A549 (cell line): Measurements from ENCODE around the gene BUD23. TPM values are rescaled to one million over a fixed set of nuclear protein-coding genes. Genes with fewer than 3 reads are reported as not detected.
"Not testable (repeated sequence)": the region's sequence is repeated elsewhere in the genome, so short reads cannot be mapped to it uniquely, and the experiment has no call there.

Experiments used
- ATAC-seq, 2 experiments: fragments of 200-7000 bp in 1 of 2; fragments of >200 bp in 1 of 2; cut with Nextera tagmentation in 1 of 2; cut with Tn5 transposase in 1 of 2; 3 replicates each; pipeline versions ENCODE4 v1.8.0 to v1.9.1; 2018 to 2020; ENCODE audit warnings: mild to moderate bottlenecking in 1 of 2, moderate library complexity in 1 of 2
- CTCF ChIA-PET: fragments of 300-600 bp; sonication (Branson Sonifier 250); formaldehyde crosslinking; extraction: SDS; loops from one replicate; lab custom pipeline; 2021; ENCODE audit warnings: antibody characterized with exemption, inconsistent platforms; lab: Yijun Ruan, JAX
- POLR2A ChIA-PET: fragments of 350-600 bp; formaldehyde crosslinking; extraction: SDS; loops from one replicate; lab custom pipeline; 2021; ENCODE audit warnings: antibody characterized with exemption, inconsistent platforms; lab: Yijun Ruan, JAX
- DNase-seq, 2 experiments: peaks; one replicate each; pipeline versions ENCODE4 v3.0.0 to v3.0.0-alpha.2; 2011 to 2016; ENCODE audit warnings: low read depth in 1 of 2, low spot score in 1 of 2
- FAIRE-seq: peaks from 2 replicates; lab custom pipeline; 2011; peaks lifted over from hg19 to GRCh38; lab: Jason Lieb, UNC
- H3K27ac ChIP-seq, 2 experiments: fragments of >200 bp; sonication (Bioruptor Twin); formaldehyde crosslinking; 3 replicates each; pipeline ENCODE4 v1.5.1; 2016 to 2017
- H3K4me1 ChIP-seq: fragments of >200 bp; sonication (Bioruptor Twin); formaldehyde crosslinking; 3 replicates; pipeline ENCODE4 v1.6.1; 2016
- H3K4me2 ChIP-seq: fragments of >200 bp; sonication (Bioruptor Twin); formaldehyde crosslinking; 3 replicates; pipeline ENCODE4 v1.6.1; 2016
- H3K4me3 ChIP-seq: fragments of >200 bp; sonication (Bioruptor Twin); formaldehyde crosslinking; 3 replicates; pipeline ENCODE4 v1.5.1; 2016
- H3K9me3 ChIP-seq: fragments of >200 bp; sonication (Bioruptor Twin); formaldehyde crosslinking; 3 replicates; pipeline ENCODE4 v1.6.1; 2016
- ATOH8 ChIP-seq: fragments of 250-450 bp; sonication (Bioruptor Pico); IDR thresholded peaks from 2 replicates; pipeline ENCODE4 v1.5.0; 2020; ENCODE audit warnings: low read depth, mild to moderate bottlenecking, moderate library complexity
- BCL3 ChIP-seq: fragments of >200 bp; sonication (Bioruptor Twin); formaldehyde crosslinking; IDR thresholded peaks from 3 replicates; pipeline ENCODE4 v1.6.1; 2016
- CBX2 ChIP-seq: fragments of 200-600 bp; sonication (generic); IDR thresholded peaks from 2 replicates; pipeline ENCODE4 v1.6.1; 2016; ENCODE audit warnings: low read depth, mild to moderate bottlenecking, borderline replicate concordance
- CEBPB ChIP-seq, 2 experiments: fragments of >200 bp in 1 of 2; sonication (Bioruptor Twin) in 1 of 2; formaldehyde crosslinking in 1 of 2; IDR thresholded peaks; 2 replicates each; pipeline ENCODE4 v1.6.1; 2012 to 2016
- CHD4 ChIP-seq: fragments of 200-600 bp; sonication (generic); IDR thresholded peaks from 2 replicates; pipeline ENCODE4 v1.6.1; 2016; ENCODE audit warnings: antibody characterized with exemption, mild to moderate bottlenecking, borderline replicate concordance
- E2F6 ChIP-seq: IDR thresholded peaks from 2 replicates; pipeline ENCODE4 v1.6.1; 2012; ENCODE audit warnings: low read depth, borderline replicate concordance
- EHF ChIP-seq: fragments of 250-450 bp; sonication (Bioruptor Pico); IDR thresholded peaks from 2 replicates; pipeline ENCODE4 v1.5.0; 2020; ENCODE audit warnings: mild to moderate bottlenecking
- ESRRA ChIP-seq: fragments of 150-350 bp; IDR thresholded peaks from 2 replicates; pipeline ENCODE4 v1.6.1; 2014; ENCODE audit warnings: mild to moderate bottlenecking, low read length, borderline replicate concordance
- FOSB ChIP-seq: fragments of 250-450 bp; sonication (Bioruptor Pico); IDR thresholded peaks from 2 replicates; pipeline ENCODE4 v1.5.0; 2020; ENCODE audit warnings: mild to moderate bottlenecking, moderate library complexity
- FOSL2 ChIP-seq, 2 experiments: fragments of 450-650 bp in 1 of 2; fragments of >200 bp in 1 of 2; sonication (Bioruptor Twin) in 1 of 2; formaldehyde crosslinking; IDR thresholded peaks; 2 replicates each; pipeline versions ENCODE4 v1.5.0 to v1.6.1; 2016 to 2020; ENCODE audit warnings: mild to moderate bottlenecking in 1 of 2, moderate library complexity in 1 of 2
- HDAC2 ChIP-seq: fragments of 200-600 bp; sonication (generic); IDR thresholded peaks from 2 replicates; pipeline ENCODE4 v1.6.1; 2016
- HMGXB4 ChIP-seq: fragments of 250-450 bp; sonication (Bioruptor Pico); IDR thresholded peaks from 2 replicates; pipeline ENCODE4 v1.5.0; 2021; ENCODE audit warnings: mild to moderate bottlenecking, moderate library complexity, borderline replicate concordance
- HOXA7 ChIP-seq: fragments of 250-450 bp; sonication (Bioruptor Pico); IDR thresholded peaks from 2 replicates; pipeline ENCODE4 v1.5.0; 2020; ENCODE audit warnings: mild to moderate bottlenecking, moderate library complexity
- HOXB5 ChIP-seq: fragments of 250-450 bp; sonication (Bioruptor Pico); IDR thresholded peaks from 2 replicates; pipeline ENCODE4 v1.5.0; 2020; ENCODE audit warnings: mild to moderate bottlenecking, moderate library complexity
- JUNB ChIP-seq: fragments of >200 bp; sonication (Bioruptor Twin); formaldehyde crosslinking; IDR thresholded peaks from 2 replicates; pipeline ENCODE4 v1.6.1; 2016
- MAFK ChIP-seq: fragments of 450-650 bp; IDR thresholded peaks from 2 replicates; pipeline ENCODE4 v1.6.1; 2014; ENCODE audit not compliant: partially characterized antibody
- MAX ChIP-seq: IDR thresholded peaks from 2 replicates; pipeline ENCODE4 v1.6.1; 2012
- NFE2L2 ChIP-seq: fragments of 150-350 bp; conservative IDR thresholded peaks from 2 replicates; pipeline ENCODE4 v1.6.1; 2014; ENCODE audit warnings: low read length
- PBX3 ChIP-seq: IDR thresholded peaks from 2 replicates; pipeline ENCODE4 v1.6.1; 2012
- POLR2A ChIP-seq: IDR thresholded peaks from 2 replicates; pipeline ENCODE4 v1.6.1; 2012; ENCODE audit warnings: mild to moderate bottlenecking, low read length
- POLR2AphosphoS2 ChIP-seq: conservative IDR thresholded peaks from 2 replicates; pipeline ENCODE4 v1.6.1; 2012; ENCODE audit warnings: low read length, improper control_type of control experiment, inconsistent platforms
- RCOR1 ChIP-seq: fragments of 150-350 bp; IDR thresholded peaks from 2 replicates; pipeline ENCODE4 v1.6.1; 2014; ENCODE audit warnings: antibody characterized with exemption, low read length, low read depth
- RFX5 ChIP-seq: fragments of 450-650 bp; IDR thresholded peaks from 2 replicates; pipeline ENCODE4 v1.7.1; 2014; ENCODE audit warnings: antibody characterized with exemption, mild to moderate bottlenecking, moderate library complexity
- RNF2 ChIP-seq: fragments of 200-600 bp; sonication (generic); IDR thresholded peaks from 2 replicates; pipeline ENCODE4 v1.6.1; 2016; ENCODE audit warnings: low read depth, mild to moderate bottlenecking, antibody characterized with exemption, moderate library complexity, borderline replicate concordance
- SREBF2 ChIP-seq: fragments of 450-650 bp; IDR thresholded peaks from 2 replicates; pipeline ENCODE4 v1.6.1; 2014; ENCODE audit warnings: mild to moderate bottlenecking, moderate library complexity
- TP53 ChIP-seq: fragments of 250-450 bp; sonication (Bioruptor Pico); IDR thresholded peaks from 2 replicates; pipeline ENCODE4 v1.5.0; 2021; ENCODE audit warnings: mild to moderate bottlenecking, moderate library complexity
- USF2 ChIP-seq: fragments of 450-650 bp; IDR thresholded peaks from 2 replicates; pipeline ENCODE4 v1.6.1; 2014; ENCODE audit warnings: antibody characterized with exemption
- ZC3H11A ChIP-seq: fragments of 450-650 bp; IDR thresholded peaks from 2 replicates; pipeline ENCODE4 v1.6.1; 2014; ENCODE audit warnings: antibody characterized with exemption, mild to moderate bottlenecking
- ZFP36 ChIP-seq: fragments of 450-650 bp; IDR thresholded peaks from 2 replicates; pipeline ENCODE4 v1.6.1; 2014; ENCODE audit warnings: borderline replicate concordance; ENCODE audit not compliant: partially characterized antibody
- ZNF302 ChIP-seq: fragments of 250-450 bp; sonication (Bioruptor Pico); IDR thresholded peaks from 2 replicates; pipeline ENCODE4 v1.9.0; 2021; ENCODE audit warnings: inconsistent platforms, mild to moderate bottlenecking, moderate library complexity
- ZSCAN20 ChIP-seq: fragments of 250-450 bp; sonication (Bioruptor Pico); IDR thresholded peaks from 2 replicates; pipeline ENCODE4 v1.8.0; 2022; ENCODE audit warnings: mild to moderate bottlenecking, moderate library complexity
- WGBS: methylation state at CpG from one replicate; pipeline ENCODE4 v1.1.6; 2017; ENCODE audit errors: missing lambda C conversion rate; 5-methylcytosine and 5-hydroxymethylcytosine counted together
- polyA plus RNA-seq, 4 experiments: library from polyadenylated mRNA; depleted of rRNA in 3 of 4; stranded (reverse); fragments of >200 nt; fragmentation: RNase III in 1 of 4; extraction: RNeasy Plus Mini Kit Qiagen cat#74134 plus additional on column Dnase treatment in 1 of 4; gene quantifications; 2 replicates in 3 of 4; 3 replicates in 1 of 4; pipeline ENCODE4 v1.2.3, GENCODE V29; 2011 to 2017

The BUD23 gene
- polyA plus RNA-seq, 2 of the 4 experiments (the other 2 are of a cell fraction) = 134 to 161 TPM

- FAIRE-seq, DNase-seq, ATAC-seq, H3K4me3 ChIP-seq, H3K9me3 ChIP-seq, POLR2A ChIA-PET: not testable (repeated sequence)
- peak overlapping the region; percentile 99 to 100 for H3K27ac ChIP-seq
- H3K4me1 ChIP-seq = peaks cover 92% of the 10 kb centered on the region
- WGBS = 88% methylated on average over 6 of the region's 6 CpGs
- CTCF ChIA-PET = interaction anchor here (0.9 to 8.4 kb wide), 7 partner anchors 13 to 106 kb away, joined by 3 to 105 read pairs (median 8); no protein-coding TSS in a partner anchor
- H3K4me2 ChIP-seq = peak overlapping the region; percentile 100
Measured at GRCh38 chr7:73713319-73713718, 29.9 kb downstream of the BUD23 start.

- peak overlapping the region; percentile 100 for H3K4me3 ChIP-seq
- peaks cover 78% of the 10 kb centered on the region for H3K4me1 ChIP-seq
- peak; percentile 78 for FAIRE-seq
- DNase-seq = peak; percentile 98 to 99
- ATAC-seq = peak; percentile 84 to 91
- ChIA-PET CTCF (interaction anchor here (0.6 to 8.4 kb wide), 8 partner anchors 9 to 686 kb away, joined by 3 to 105 read pairs (median 27); no protein-coding TSS in a partner anchor), POLR2A (interaction anchor here (0.6 to 4.9 kb wide), 5 partner anchors 10 to 91 kb away, joined by 3 to 135 read pairs (median 3); partner anchors contain the start of gene MLXIPL)
- H3K27ac ChIP-seq = peak overlapping the region; percentile 99 to 100
- H3K9me3 ChIP-seq = no peaks in the 10 kb centered on the region
- H3K4me2 ChIP-seq = peak overlapping the region; percentile 100
- 6% methylated on average over 16 of the region's 16 CpGs for WGBS
- no peak; the same call in 1 of the 2 replicates for TF ChIP-seq HDAC2
- TF ChIP-seq ZC3H11A = no peak
- no peak for TF ChIP-seq USF2
- TF ChIP-seq CEBPB (IDR thresholded peaks at IDR 0.05) = peak; percentile 41 to 86; a peak in 3 of 4 replicates
- TF ChIP-seq MAFK = peak; percentile 95
- TF ChIP-seq ATOH8 (CRISPR knock-in tag) = peak; percentile 31; the same call in 1 of the 2 replicates
- TF ChIP-seq SREBF2 = no peak
- TF ChIP-seq TP53 = no peak
- peak; percentile 36 for TF ChIP-seq POLR2A
- TF ChIP-seq EHF = no peak
- peak; percentile 99 for TF ChIP-seq FOSL2 (IDR thresholded peaks at IDR 0.05)
- peak; percentile 100 for TF ChIP-seq FOSL2 (CRISPR knock-in tag; IDR thresholded peaks at IDR 0.05)
- no peak for TF ChIP-seq HMGXB4 (CRISPR knock-in tag)
- TF ChIP-seq NFE2L2 = peak; percentile 58
- TF ChIP-seq JUNB = peak; percentile 99
- no peak for TF ChIP-seq CBX2
- peak; percentile 90 for TF ChIP-seq BCL3
- no peak for TF ChIP-seq FOSB (CRISPR knock-in tag)
- no peak for TF ChIP-seq POLR2AphosphoS2
- peak; percentile 92 for TF ChIP-seq PBX3
- TF ChIP-seq ESRRA = no peak
- peak; percentile 95 for TF ChIP-seq MAX
- TF ChIP-seq RCOR1 = no peak
- TF ChIP-seq ZSCAN20 = no peak
- TF ChIP-seq RNF2 = no peak
- no peak for TF ChIP-seq HOXA7 (CRISPR knock-in tag)
- no peak for TF ChIP-seq RFX5
- no peak; the same call in 1 of the 2 replicates for TF ChIP-seq E2F6
- TF ChIP-seq ZNF302 (CRISPR knock-in tag) = no peak
- no peak for TF ChIP-seq ZFP36
- no peak for TF ChIP-seq HOXB5
- no peak for TF ChIP-seq CHD4
Measured at GRCh38 chr7:73715648-73716317, 32.4 kb downstream of the BUD23 start.
